Effector memory CD8-positive, alpha-beta T cell (primary cell): ENCODE results near the gene NUP85.

Source experiments
- ATAC-seq: fragments of 150-1000 bp; cut with Tn5 transposase; replicated peaks from 2 replicates; pipeline ENCODE4 v1.10.0; 2021; ENCODE audit warnings: mild to moderate bottlenecking, moderate library complexity
- DNase-seq, 3 experiments: peaks; one replicate each; pipeline ENCODE4 v3.0.0; 2021
- H3K27ac Mint-ChIP-seq, 2 donors: one replicate each; pipeline ENCODE4 v1.8.0; 2022; ENCODE audit warnings: mild to moderate bottlenecking in 2 of 2, mixed read lengths in 2 of 2, moderate library complexity in 2 of 2
- H3K27me3 Mint-ChIP-seq, 2 donors: one replicate each; pipeline ENCODE4 v1.8.0; 2022; ENCODE audit warnings: mixed read lengths in 2 of 2
- H3K36me3 Mint-ChIP-seq: one replicate; pipeline ENCODE4 v1.8.0; 2022; ENCODE audit warnings: mild to moderate bottlenecking, moderate library complexity, mixed read lengths; ENCODE audit not compliant: insufficient read depth
- H3K4me1 Mint-ChIP-seq, 2 donors: one replicate each; pipeline ENCODE4 v1.8.0; 2022; ENCODE audit warnings: low read depth in 2 of 2, mixed read lengths in 2 of 2
- H3K4me3 Mint-ChIP-seq, 2 donors: one replicate each; pipeline ENCODE4 v1.8.0; 2022; ENCODE audit warnings: mild to moderate bottlenecking in 2 of 2, mixed read lengths in 2 of 2, moderate library complexity in 2 of 2
- H3K9me3 Mint-ChIP-seq, 2 donors: one replicate each; pipeline ENCODE4 v1.8.0; 2022; ENCODE audit warnings: mixed read lengths in 2 of 2

The NUP85 gene

GRCh38 chr17:75239214-75239613 is 33.7 kb downstream of the NUP85 start:
- Mint-ChIP-seq H3K9me3 (no peaks in the 10 kb centered on the region), H3K27me3 (no peaks in the 10 kb centered on the region), H3K4me3 (peak overlapping the region in 1 of 2 donors; percentile 22), H3K4me1 (peaks cover 30 to 38% of the 10 kb centered on the region in 2 donors), H3K36me3 (peaks cover 72% of the 10 kb centered on the region), H3K27ac (peak overlapping the region; percentile 59 to 78)
- ATAC-seq: no peak
- no peak for DNase-seq

GRCh38 chr17:75239778-75240393 is 34.4 kb downstream of the NUP85 start:
- H3K27ac Mint-ChIP-seq: peak overlapping the region; percentile 59 to 92
- no peaks in the 10 kb centered on the region for H3K9me3 Mint-ChIP-seq
- H3K36me3 Mint-ChIP-seq: peaks cover 70% of the 10 kb centered on the region
- no peak for DNase-seq
- ATAC-seq: no peak
- H3K4me3 Mint-ChIP-seq: peak overlapping the region in 1 of 2 donors; percentile 36
- peaks cover 30 to 43% of the 10 kb centered on the region in 2 donors for H3K4me1 Mint-ChIP-seq
- H3K27me3 Mint-ChIP-seq: no peaks in the 10 kb centered on the region

GRCh38 chr17:75240394-75241142 is 35.1 kb downstream of the NUP85 start:
- Mint-ChIP-seq H3K4me1 (peaks cover 30 to 43% of the 10 kb centered on the region in 2 donors), H3K27me3 (no peaks in the 10 kb centered on the region), H3K27ac (peak overlapping the region; percentile 59 to 92), H3K9me3 (no peaks in the 10 kb centered on the region), H3K36me3 (peaks cover 67% of the 10 kb centered on the region), H3K4me3 (peak overlapping the region in 1 of 2 donors; percentile 36)
- no peak for ATAC-seq
- DNase-seq: no peak

- H3K27me3 Mint-ChIP-seq: no peaks in the 10 kb centered on the region
These were observed 35.6 kb downstream of the NUP85 start for GRCh38 chr17:75241143-75241430.

GRCh38 chr17:75241502-75241901 is 36.0 kb downstream of the NUP85 start:
- ATAC-seq (no peak), DNase-seq (no peak)
- H3K9me3 Mint-ChIP-seq: no peaks in the 10 kb centered on the region
- H3K4me1 Mint-ChIP-seq: peaks cover 35 to 43% of the 10 kb centered on the region in 2 donors
- H3K27ac Mint-ChIP-seq: peak overlapping the region; percentile 93 to 94
- H3K4me3 Mint-ChIP-seq: peak overlapping the region; percentile 69 to 74
- no peaks in the 10 kb centered on the region for H3K27me3 Mint-ChIP-seq
- H3K36me3 Mint-ChIP-seq: peaks cover 67% of the 10 kb centered on the region

More at GRCh38 chr17:75241143-75241430, 35.6 kb downstream of the NUP85 start:
- ATAC-seq (no peak), DNase-seq (no peak)
- H3K36me3 Mint-ChIP-seq: peaks cover 67% of the 10 kb centered on the region
- peak overlapping the region; percentile 93 to 94 for H3K27ac Mint-ChIP-seq
- H3K4me3 Mint-ChIP-seq: no peak overlapping the region
- H3K4me1 Mint-ChIP-seq: peaks cover 33 to 43% of the 10 kb centered on the region in 2 donors
- no peaks in the 10 kb centered on the region for H3K9me3 Mint-ChIP-seq

GRCh38 chr17:75241996-75242460 is 36.5 kb downstream of the NUP85 start:
- Mint-ChIP-seq H3K36me3 (peaks cover 62% of the 10 kb centered on the region), H3K27ac (peak overlapping the region; percentile 93 to 94), H3K27me3 (no peaks in the 10 kb centered on the region), H3K4me1 (peaks cover 35 to 43% of the 10 kb centered on the region in 2 donors), H3K9me3 (no peaks in the 10 kb centered on the region), H3K4me3 (peak overlapping the region; percentile 69 to 74)
- DNase-seq (no peak), ATAC-seq (peak; percentile 15)

- peak; percentile 51 to 66 (median 52) for DNase-seq
- Mint-ChIP-seq H3K9me3 (no peaks in the 10 kb centered on the region), H3K27me3 (no peaks in the 10 kb centered on the region), H3K4me1 (peaks cover 35 to 43% of the 10 kb centered on the region in 2 donors), H3K4me3 (peak overlapping the region; percentile 69 to 74), H3K27ac (peak overlapping the region; percentile 93 to 94), H3K36me3 (peaks cover 61% of the 10 kb centered on the region)
- ATAC-seq: peak; percentile 84
These were observed 37.1 kb downstream of the NUP85 start for GRCh38 chr17:75242461-75243042.

- no peak for ATAC-seq
- Mint-ChIP-seq H3K4me3 (no peak overlapping the region), H3K27ac (peak overlapping the region; percentile 28 to 35), H3K36me3 (peaks cover 54% of the 10 kb centered on the region), H3K4me1 (peaks cover 32 to 41% of the 10 kb centered on the region in 2 donors), H3K9me3 (no peaks in the 10 kb centered on the region), H3K27me3 (no peaks in the 10 kb centered on the region)
- DNase-seq: no peak
These were observed 38.8 kb downstream of the NUP85 start for GRCh38 chr17:75244133-75244866.

GRCh38 chr17:75245011-75245410 is 39.5 kb downstream of the NUP85 start:
- no peaks in the 10 kb centered on the region for H3K9me3 Mint-ChIP-seq
- H3K27me3 Mint-ChIP-seq: no peaks in the 10 kb centered on the region
- H3K4me3 Mint-ChIP-seq: no peak overlapping the region
- ATAC-seq (no peak), DNase-seq (no peak)
- peaks cover 55% of the 10 kb centered on the region for H3K36me3 Mint-ChIP-seq
- peaks cover 38 to 47% of the 10 kb centered on the region in 2 donors for H3K4me1 Mint-ChIP-seq
- peak overlapping the region in 1 of 2 donors; percentile 35 for H3K27ac Mint-ChIP-seq

- no peak for ATAC-seq
- Mint-ChIP-seq H3K36me3 (peaks cover 44% of the 10 kb centered on the region), H3K9me3 (no peaks in the 10 kb centered on the region), H3K4me3 (no peak overlapping the region), H3K27ac (peak overlapping the region in 1 of 2 donors; percentile 12), H3K27me3 (no peaks in the 10 kb centered on the region), H3K4me1 (peaks cover 42 to 52% of the 10 kb centered on the region in 2 donors)
- DNase-seq: no peak
These were observed 40.9 kb downstream of the NUP85 start for GRCh38 chr17:75246404-75246803.

- Mint-ChIP-seq H3K9me3 (no peaks in the 10 kb centered on the region), H3K4me1 (peaks cover 43 to 51% of the 10 kb centered on the region in 2 donors), H3K4me3 (peak overlapping the region; percentile 66 to 79), H3K36me3 (peaks cover 26% of the 10 kb centered on the region), H3K27me3 (no peaks in the 10 kb centered on the region), H3K27ac (peak overlapping the region; percentile 88 to 91)
- ATAC-seq (no peak), DNase-seq (no peak)
These were observed 44.1 kb downstream of the NUP85 start for GRCh38 chr17:75249564-75249963.

GRCh38 chr17:75250009-75250471 is 44.6 kb downstream of the NUP85 start:
- H3K36me3 Mint-ChIP-seq: peaks cover 21% of the 10 kb centered on the region

More at GRCh38 chr17:75250009-75250471, 44.6 kb downstream of the NUP85 start:
- ATAC-seq (peak; percentile 92), DNase-seq (peak in 2 of 3 experiments; percentile 25)
- H3K27ac Mint-ChIP-seq: peak overlapping the region; percentile 88 to 91
- H3K4me3 Mint-ChIP-seq: peak overlapping the region; percentile 66 to 79
- no peaks in the 10 kb centered on the region for H3K9me3 Mint-ChIP-seq
- H3K4me1 Mint-ChIP-seq: peaks cover 43 to 53% of the 10 kb centered on the region in 2 donors
- H3K27me3 Mint-ChIP-seq: no peaks in the 10 kb centered on the region
